ENCODE results near the gene ADPRHL1.
"Not testable (repeated sequence)": the region's sequence is repeated elsewhere in the genome, so short reads cannot be mapped to it uniquely, and the experiment has no call there.

The ADPRHL1 gene

GRCh38 chr13:113447596-113447995 lies 5.7 kb downstream of the ADPRHL1 start:
- Mint-ChIP-seq H3K27ac (no peak overlapping the region), H3K4me1 (ENCODE audit: low read depth in 2 of 2) (peaks cover 0 to 3% of the 10 kb centered on the region in 2 donors), H3K27me3 (no peaks in the 10 kb centered on the region), H3K4me3 (no peak overlapping the region), H3K9me3 (no peaks in the 10 kb centered on the region), H3K36me3 (ENCODE audit: insufficient read depth) (no peaks in the 10 kb centered on the region)
- DNase-seq (no peak), ATAC-seq (replicated peaks) (no peak)

GRCh38 chr13:113446488-113446854 lies 6.8 kb downstream of the ADPRHL1 start:
- Mint-ChIP-seq H3K36me3 (ENCODE audit: insufficient read depth) (peaks cover 2% of the 10 kb centered on the region), H3K27ac (no peak overlapping the region), H3K27me3 (no peaks in the 10 kb centered on the region), H3K9me3 (no peaks in the 10 kb centered on the region), H3K4me3 (no peak overlapping the region), H3K4me1 (ENCODE audit: low read depth in 2 of 2) (peaks cover 0 to 3% of the 10 kb centered on the region in 2 donors)
- ATAC-seq (replicated peaks) (no peak), DNase-seq (no peak)

GRCh38 chr13:113445791-113446487 lies 7.3 kb downstream of the ADPRHL1 start:
- Mint-ChIP-seq H3K4me1 (ENCODE audit: low read depth in 2 of 2) (peaks cover 0 to 3% of the 10 kb centered on the region in 2 donors), H3K9me3 (no peaks in the 10 kb centered on the region), H3K36me3 (ENCODE audit: insufficient read depth) (peaks cover 2% of the 10 kb centered on the region), H3K27me3 (no peaks in the 10 kb centered on the region), H3K27ac (no peak overlapping the region), H3K4me3 (no peak overlapping the region)
- no peak for DNase-seq
- no peak for ATAC-seq (replicated peaks)

- Mint-ChIP-seq H3K9me3 (no peaks in the 10 kb centered on the region), H3K36me3 (ENCODE audit: insufficient read depth) (peaks cover 2% of the 10 kb centered on the region), H3K27me3 (no peaks in the 10 kb centered on the region), H3K4me3 (no peak overlapping the region), H3K27ac (no peak overlapping the region), H3K4me1 (ENCODE audit: low read depth in 2 of 2) (peaks cover 0 to 3% of the 10 kb centered on the region in 2 donors)
- ATAC-seq (replicated peaks), result no peak
- DNase-seq, result no peak
These were observed 9.3 kb downstream of the ADPRHL1 start for GRCh38 chr13:113443991-113444390.

GRCh38 chr13:113442985-113443362 lies 10.3 kb downstream of the ADPRHL1 start:
- Mint-ChIP-seq H3K27ac (no peak overlapping the region), H3K9me3 (no peaks in the 10 kb centered on the region), H3K27me3 (no peaks in the 10 kb centered on the region), H3K4me1 (ENCODE audit: low read depth in 2 of 2) (peaks cover 0 to 3% of the 10 kb centered on the region in 2 donors), H3K36me3 (ENCODE audit: insufficient read depth) (peaks cover 2% of the 10 kb centered on the region), H3K4me3 (no peak overlapping the region)
- DNase-seq, result no peak
- no peak for ATAC-seq (replicated peaks)

- no peaks in the 10 kb centered on the region for H3K27me3 Mint-ChIP-seq
- peaks cover 0 to 3% of the 10 kb centered on the region in 2 donors for H3K4me1 Mint-ChIP-seq (ENCODE audit: low read depth in 2 of 2)
- H3K9me3 Mint-ChIP-seq, result no peaks in the 10 kb centered on the region
- H3K27ac Mint-ChIP-seq, result no peak overlapping the region
- peaks cover 2% of the 10 kb centered on the region for H3K36me3 Mint-ChIP-seq (ENCODE audit: insufficient read depth)
- ATAC-seq (replicated peaks) (no peak), DNase-seq (no peak)
- no peak overlapping the region for H3K4me3 Mint-ChIP-seq
These were observed 10.8 kb downstream of the ADPRHL1 start for GRCh38 chr13:113442354-113442984.

GRCh38 chr13:113441661-113442060 lies 11.6 kb downstream of the ADPRHL1 start:
- Mint-ChIP-seq H3K4me1 (ENCODE audit: low read depth in 2 of 2) (peaks cover 0 to 3% of the 10 kb centered on the region in 2 donors), H3K4me3 (no peak overlapping the region), H3K27ac (no peak overlapping the region), H3K9me3 (no peaks in the 10 kb centered on the region), H3K27me3 (no peaks in the 10 kb centered on the region), H3K36me3 (ENCODE audit: insufficient read depth) (peaks cover 2% of the 10 kb centered on the region)
- no peak for ATAC-seq (replicated peaks)
- DNase-seq, result no peak

GRCh38 chr13:113437408-113438010 lies 15.8 kb downstream of the ADPRHL1 start:
- Mint-ChIP-seq H3K27me3 (no peaks in the 10 kb centered on the region), H3K36me3 (ENCODE audit: insufficient read depth) (peaks cover 2% of the 10 kb centered on the region), H3K9me3 (no peaks in the 10 kb centered on the region), H3K27ac (no peak overlapping the region), H3K4me1 (ENCODE audit: low read depth in 2 of 2) (no peaks in the 10 kb centered on the region), H3K4me3 (no peak overlapping the region)
- DNase-seq (no peak), ATAC-seq (replicated peaks) (no peak)

- H3K4me3 Mint-ChIP-seq; H3K4me1 Mint-ChIP-seq (ENCODE audit: low read depth in 2 of 2); ATAC-seq (replicated peaks); H3K36me3 Mint-ChIP-seq (ENCODE audit: insufficient read depth); H3K27ac Mint-ChIP-seq; H3K9me3 Mint-ChIP-seq; H3K27me3 Mint-ChIP-seq; DNase-seq: not testable (repeated sequence)
These were observed 16.4 kb downstream of the ADPRHL1 start for GRCh38 chr13:113436866-113437265.

GRCh38 chr13:113435907-113436306 lies 17.4 kb downstream of the ADPRHL1 start:
- ATAC-seq (replicated peaks); H3K4me1 Mint-ChIP-seq (ENCODE audit: low read depth in 2 of 2); H3K27me3 Mint-ChIP-seq; H3K9me3 Mint-ChIP-seq; H3K36me3 Mint-ChIP-seq (ENCODE audit: insufficient read depth); H3K27ac Mint-ChIP-seq; H3K4me3 Mint-ChIP-seq; DNase-seq: not testable (repeated sequence)

- no peak for DNase-seq
- H3K9me3 Mint-ChIP-seq, result no peaks in the 10 kb centered on the region
- H3K4me1 Mint-ChIP-seq (ENCODE audit: low read depth in 2 of 2), result no peaks in the 10 kb centered on the region
- no peaks in the 10 kb centered on the region for H3K36me3 Mint-ChIP-seq (ENCODE audit: insufficient read depth)
- H3K27ac Mint-ChIP-seq, result no peak overlapping the region
- no peaks in the 10 kb centered on the region for H3K27me3 Mint-ChIP-seq
- no peak overlapping the region for H3K4me3 Mint-ChIP-seq
- no peak for ATAC-seq (replicated peaks)
These were observed 19.8 kb downstream of the ADPRHL1 start for GRCh38 chr13:113433391-113433916.

GRCh38 chr13:113432506-113433270 lies 20.6 kb downstream of the ADPRHL1 start:
- Mint-ChIP-seq H3K4me1 (ENCODE audit: low read depth in 2 of 2) (no peaks in the 10 kb centered on the region), H3K36me3 (ENCODE audit: insufficient read depth) (no peaks in the 10 kb centered on the region), H3K27me3 (no peaks in the 10 kb centered on the region), H3K27ac (no peak overlapping the region), H3K9me3 (no peaks in the 10 kb centered on the region), H3K4me3 (no peak overlapping the region)
- DNase-seq (no peak), ATAC-seq (replicated peaks) (no peak)

- no peak for DNase-seq
- H3K27ac Mint-ChIP-seq, result no peak overlapping the region
- H3K27me3 Mint-ChIP-seq, result no peaks in the 10 kb centered on the region
- no peak overlapping the region for H3K4me3 Mint-ChIP-seq
- no peaks in the 10 kb centered on the region for H3K4me1 Mint-ChIP-seq (ENCODE audit: low read depth in 2 of 2)
- no peaks in the 10 kb centered on the region for H3K9me3 Mint-ChIP-seq
- ATAC-seq (replicated peaks), result no peak
- H3K36me3 Mint-ChIP-seq (ENCODE audit: insufficient read depth), result no peaks in the 10 kb centered on the region
These were observed 22.1 kb downstream of the ADPRHL1 start for GRCh38 chr13:113431171-113431570.

All from effector memory CD8-positive, alpha-beta T cell (primary cell).